Activated T-cell treated with anti-CD3 and anti-CD28 coated beads, Interleukin-2, amount 50 U/mL, for 1 hour (primary cell): ENCODE measurements around the gene PPP1R12A.
"Not testable (repeated sequence)": the region's sequence is repeated elsewhere in the genome, so short reads cannot be mapped to it uniquely, and the experiment has no call there.

ENCODE experiments used
- DNase-seq: peaks from one replicate; pipeline ENCODE4 v3.0.0-alpha.2; 2020

PPP1R12A gene

DNA sequence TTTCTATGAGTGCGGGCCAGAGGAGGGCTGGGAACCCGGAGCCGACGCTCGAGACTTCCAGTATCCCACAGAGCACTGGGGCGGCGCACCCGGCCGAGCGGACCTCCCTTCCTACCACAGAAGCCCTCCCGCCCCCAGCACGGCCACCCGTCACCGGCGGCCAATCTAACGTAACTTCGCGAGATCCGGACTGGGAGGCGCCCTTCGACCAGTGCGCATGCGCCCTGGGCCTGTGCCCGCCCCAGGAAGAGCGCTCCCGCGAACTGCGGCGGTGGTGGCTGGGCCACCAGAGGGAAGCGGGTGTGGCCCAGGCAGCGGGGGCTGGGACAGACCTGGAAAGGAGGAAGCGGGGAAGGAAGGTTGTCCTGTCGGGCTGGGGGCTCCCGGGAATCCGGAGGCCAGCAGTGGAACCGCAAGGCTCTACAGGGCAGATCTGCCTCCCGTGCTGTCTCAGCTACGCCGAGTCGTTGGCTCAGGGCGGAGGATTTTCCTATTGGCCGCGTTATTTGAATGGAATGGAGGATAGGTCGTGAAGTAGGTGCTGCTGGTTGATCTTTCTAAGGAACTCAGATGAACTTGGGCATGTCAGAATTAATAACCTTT, at the start of gene PPP1R12A:
Gene PPP1R12A, minus strand, starts transcription at position 77 of the 603 bp plus-strand sequence. CDS start 166 bp downstream, outside the sequence.
- peak; percentile 92 for DNase-seq

GRCh38 chr12:79983986-79984620, 49.2 kb upstream of the PPP1R12A start:
- DNase-seq, result no peak

DNA sequence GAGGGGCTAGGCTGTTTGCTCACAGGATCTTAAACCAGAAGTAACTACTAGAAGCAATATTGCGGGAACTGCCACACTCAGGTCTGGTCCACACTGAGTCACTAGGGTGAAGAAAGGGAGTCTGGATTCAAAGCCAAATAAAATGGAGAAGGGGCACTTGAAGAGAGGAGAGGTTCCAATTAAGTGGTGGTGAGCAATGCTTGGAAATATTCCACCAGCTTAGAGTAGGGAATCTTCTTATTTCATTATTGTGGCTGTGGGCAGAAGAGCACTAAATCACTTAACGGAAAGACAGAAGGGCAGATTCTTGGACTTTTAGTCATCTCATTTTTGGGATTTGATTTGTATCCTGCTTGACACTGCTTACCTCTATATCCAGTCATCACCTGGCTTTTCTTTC, 48.6 kb upstream of the PPP1R12A start:
- DNase-seq, result no peak

DNA sequence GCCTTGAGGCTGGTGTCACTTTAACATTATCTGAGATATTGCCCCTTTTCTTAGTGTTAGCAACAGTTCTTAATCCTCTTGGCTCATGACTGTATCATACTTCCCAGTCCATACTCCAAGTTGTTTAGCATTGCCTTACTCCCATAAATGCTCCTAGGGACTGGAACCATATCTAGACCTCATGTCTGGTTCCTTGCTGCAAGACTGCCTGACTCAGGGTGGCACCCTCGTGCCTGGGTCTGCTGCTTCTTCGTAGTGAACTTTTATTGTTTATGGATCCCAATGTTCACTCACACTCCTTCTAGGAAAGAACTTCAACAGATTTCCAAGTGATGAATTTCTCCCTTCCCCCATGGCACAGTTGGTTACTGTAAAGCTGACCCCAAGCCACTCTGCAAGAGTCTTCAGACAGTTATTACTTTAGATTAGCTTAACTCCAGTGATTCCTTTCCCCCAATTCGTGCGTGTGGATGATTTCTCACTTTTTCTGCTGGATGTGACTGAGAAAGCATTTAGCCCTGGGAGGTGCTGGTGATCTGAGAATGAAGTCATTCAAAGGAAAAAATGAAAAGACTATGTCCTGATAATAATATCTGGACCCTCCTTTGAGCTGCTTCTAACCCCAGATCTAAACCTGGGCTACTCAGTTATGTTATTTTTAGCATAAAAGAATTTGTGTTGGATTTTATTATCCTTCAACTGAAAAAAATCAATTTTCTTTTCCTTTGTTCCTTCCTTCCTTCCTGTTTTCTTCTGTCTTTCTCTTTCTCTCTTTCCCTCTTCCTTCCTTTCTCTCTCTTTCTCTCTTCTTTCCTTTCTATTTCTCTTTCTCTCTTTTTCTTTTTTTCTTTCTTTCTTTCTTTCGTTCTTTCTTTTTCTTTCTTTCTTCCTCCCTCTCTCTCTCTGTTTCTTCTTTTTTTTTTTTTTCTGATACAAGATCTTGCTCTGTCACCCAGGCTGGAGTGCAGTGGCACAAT, 47.5 kb upstream of the PPP1R12A start:
- no peak for DNase-seq

- no peak for DNase-seq
These were observed 43.8 kb upstream of the PPP1R12A start for GRCh38 chr12:79978692-79979091.

GRCh38 chr12:79977856-79978460, 43.1 kb upstream of the PPP1R12A start:
- DNase-seq, result not testable (repeated sequence)

DNA sequence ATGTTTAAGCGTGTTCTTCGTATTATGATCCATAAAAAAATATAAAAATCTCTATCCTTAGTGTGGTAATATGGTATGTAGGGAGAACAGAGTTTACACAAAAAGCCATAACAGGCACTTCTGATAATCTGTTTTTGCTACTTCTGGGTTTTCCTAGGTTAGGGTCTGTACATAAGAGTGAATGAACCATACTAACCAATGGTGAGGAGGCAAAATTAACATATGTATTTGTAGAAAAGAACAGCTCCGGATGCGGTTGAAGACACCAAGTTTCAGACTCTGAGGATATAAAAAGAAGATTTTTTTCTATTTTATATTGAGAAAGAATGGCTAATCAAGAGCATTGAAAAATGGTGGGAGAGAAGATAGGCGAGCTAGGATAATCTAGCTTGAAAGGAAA, 40.2 kb upstream of the PPP1R12A start:
- no peak for DNase-seq

GRCh38 chr12:79973801-79974200, 38.9 kb upstream of the PPP1R12A start:
- no peak for DNase-seq

GRCh38 chr12:79964100-79964627, 29.3 kb upstream of the PPP1R12A start:
- no peak for DNase-seq

DNA sequence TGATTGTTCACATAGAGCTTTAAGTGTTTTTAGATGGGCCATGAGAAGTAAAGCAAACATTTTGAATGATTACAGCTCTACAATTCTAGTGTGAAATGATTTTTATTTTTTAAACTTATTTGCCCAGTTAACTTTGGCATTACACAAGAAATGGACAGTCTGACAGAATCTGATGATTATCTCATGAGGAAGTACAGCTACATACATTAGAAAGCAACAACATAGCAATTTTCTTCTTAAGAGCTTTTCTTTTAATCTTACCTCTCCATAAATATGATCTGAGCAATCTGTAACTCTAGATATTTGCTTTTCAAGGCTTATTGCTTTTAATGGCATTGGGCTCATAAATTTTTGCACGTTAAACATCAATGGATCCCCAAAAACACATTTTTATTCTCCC, 26.5 kb upstream of the PPP1R12A start:
- DNase-seq, result no peak

DNA sequence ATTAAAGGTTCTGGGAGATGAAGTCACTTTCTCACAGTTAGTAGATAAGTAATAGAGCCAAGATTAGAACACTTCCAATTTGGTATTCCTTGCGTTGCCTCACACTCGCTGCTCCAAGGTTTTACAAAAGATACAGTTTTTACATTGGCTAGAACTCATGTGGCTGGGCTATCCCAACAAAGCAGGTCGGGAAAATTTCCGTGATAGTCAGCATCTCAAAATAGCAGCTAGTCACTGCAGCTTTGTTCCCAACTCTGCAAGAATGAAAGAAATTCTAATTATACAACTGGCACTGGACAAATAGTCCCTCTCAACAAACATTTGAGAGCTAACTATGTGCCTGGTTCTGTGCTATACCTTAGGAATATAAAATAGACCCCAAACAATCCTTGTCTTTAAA, 24.6 kb upstream of the PPP1R12A start:
- DNase-seq, result no peak

DNA sequence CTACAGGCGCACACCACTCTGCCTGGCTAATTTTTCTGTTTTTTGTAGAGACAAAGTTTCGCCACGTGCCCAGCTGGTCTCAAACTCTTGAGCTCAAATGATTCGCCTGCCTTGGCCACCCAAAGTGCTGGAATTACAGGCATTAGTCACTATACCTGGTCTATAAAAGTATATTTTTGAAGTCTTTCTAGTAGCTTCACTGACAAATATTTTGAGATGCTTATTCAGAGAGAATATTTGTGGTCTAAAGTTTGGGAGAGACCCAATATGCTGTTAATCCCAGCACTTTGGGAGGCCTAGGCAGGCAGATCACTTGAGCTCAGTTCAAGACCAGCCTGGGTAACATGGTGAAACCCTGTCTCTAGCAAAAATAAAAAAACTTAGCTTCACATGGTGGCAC, 22.0 kb upstream of the PPP1R12A start:
- DNase-seq, result no peak

GRCh38 chr12:79955561-79955960, 20.7 kb upstream of the PPP1R12A start:
- no peak for DNase-seq

- no peak for DNase-seq
These were observed 19.2 kb upstream of the PPP1R12A start for GRCh38 chr12:79954037-79954610.

GRCh38 chr12:79949098-79949497, 14.2 kb upstream of the PPP1R12A start:
- DNase-seq, result no peak

DNA sequence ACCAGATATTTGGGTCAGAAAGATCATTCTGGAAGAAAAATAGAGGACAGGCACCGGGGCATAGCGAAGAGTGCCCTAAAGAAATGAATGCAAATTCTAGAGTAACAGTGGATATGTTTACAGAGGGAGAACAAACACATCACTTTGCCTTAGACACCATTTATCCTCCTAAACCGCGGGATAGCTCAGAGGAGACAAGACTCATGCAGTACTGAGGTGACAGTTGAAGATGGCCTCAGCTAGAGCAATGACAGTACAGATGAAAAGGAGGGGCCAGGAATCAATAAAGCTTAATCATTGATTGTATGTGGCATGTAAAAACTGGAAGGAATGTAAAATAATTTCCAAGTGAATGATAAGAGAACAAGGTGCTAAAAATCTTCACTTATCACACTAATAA, 10.5 kb upstream of the PPP1R12A start:
- no peak for DNase-seq

DNA sequence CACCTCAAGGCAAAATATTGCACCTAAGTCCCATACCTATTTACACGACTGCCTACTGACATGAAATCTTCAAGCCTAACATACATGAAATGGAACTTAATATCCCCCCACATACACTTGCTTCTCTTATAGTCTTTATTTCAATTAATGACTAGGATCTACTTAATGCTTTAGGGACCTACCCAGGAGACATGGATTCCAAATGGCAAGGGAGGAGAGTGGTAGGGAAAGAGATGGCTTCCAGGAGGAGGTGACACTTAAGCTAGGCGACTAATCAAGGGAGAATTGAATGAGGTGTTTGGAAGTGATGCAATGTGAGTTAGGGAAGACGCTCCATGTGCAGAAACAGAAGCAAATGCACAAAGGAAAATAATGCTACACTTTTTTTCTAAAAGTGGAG, 9.7 kb upstream of the PPP1R12A start:
- DNase-seq, result no peak

- not testable (repeated sequence) for DNase-seq
These were observed 7.9 kb upstream of the PPP1R12A start for GRCh38 chr12:79942846-79943245.

DNA sequence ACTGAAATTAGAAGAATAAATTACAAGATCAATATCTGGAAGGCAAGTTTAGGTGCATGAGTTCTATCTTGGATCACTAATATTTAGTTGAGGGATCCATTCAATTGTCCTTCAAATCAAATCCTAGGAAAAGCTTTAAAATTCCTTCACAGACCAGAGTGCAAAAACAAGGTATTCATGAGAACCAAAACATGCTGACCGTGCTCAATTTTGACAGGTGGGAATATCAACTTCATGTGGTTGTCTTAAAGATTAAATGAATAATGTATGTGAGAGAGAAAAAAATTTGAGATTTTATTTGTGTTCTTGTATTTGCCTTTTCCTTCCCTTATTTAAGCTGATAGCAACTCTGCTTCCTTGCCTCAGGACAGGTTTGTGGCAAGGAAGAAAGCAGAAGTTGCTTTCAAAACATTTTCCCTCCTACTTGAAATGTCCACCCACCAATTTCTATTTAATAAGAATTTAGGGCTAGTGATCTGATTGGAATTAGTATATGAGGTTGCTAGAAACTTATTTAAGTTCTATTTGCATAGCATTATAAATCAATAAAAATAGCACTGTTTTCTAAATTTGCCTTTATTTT, 4.9 kb upstream of the PPP1R12A start:
- no peak for DNase-seq

DNA sequence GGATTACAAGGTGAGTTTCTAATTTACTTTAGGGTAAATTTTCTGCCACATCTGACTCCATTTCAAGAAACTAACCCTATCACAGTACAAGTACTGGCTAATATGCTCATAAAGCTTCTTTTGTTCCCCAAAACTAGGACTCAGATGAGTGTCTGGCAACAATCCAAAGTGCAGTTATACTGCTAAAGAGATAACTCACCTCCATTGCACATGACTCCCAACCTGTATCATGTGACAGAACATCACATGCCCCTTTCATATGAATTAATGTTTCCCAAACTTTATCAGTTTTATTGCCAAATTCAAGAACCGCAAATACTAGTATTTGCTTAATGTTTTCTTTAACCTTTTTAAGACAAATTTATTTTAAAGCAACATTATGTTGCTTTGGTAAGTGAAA, 3.9 kb upstream of the PPP1R12A start:
- DNase-seq, result no peak

DNA sequence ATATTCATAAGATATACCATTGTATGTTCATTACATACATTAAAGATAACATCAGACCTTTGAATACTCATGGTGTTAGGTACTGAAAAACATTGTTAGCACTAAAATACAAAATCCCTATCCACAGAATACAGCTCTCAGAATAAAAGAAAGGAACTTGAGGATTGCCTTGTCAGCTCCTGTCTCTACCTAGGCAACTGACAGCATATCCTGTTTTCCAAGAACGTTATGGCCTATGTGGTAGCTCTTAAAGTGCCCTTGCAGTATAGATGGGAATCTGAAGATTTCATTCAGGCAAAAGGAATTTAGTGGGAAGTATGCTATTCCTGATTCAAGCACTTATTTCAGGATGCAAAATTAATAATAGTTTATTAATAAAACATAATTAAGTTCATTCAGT, 1.8 kb upstream of the PPP1R12A start:
- DNase-seq, result no peak

- DNase-seq, result no peak
These were observed 888 bp upstream of the PPP1R12A start for GRCh38 chr12:79935624-79936345.
